ENCODE results near the gene GPC3. TPM values are rescaled to one million over a fixed set of nuclear protein-coding genes. Genes with fewer than 3 reads are reported as not detected.

GPC3 gene
- total and polyA plus RNA-seq, 2 donors (not counting 3 experiments of a cell fraction or from before 2014, with no cell fraction given): not detected

GRCh38 chrX:133981924-133982323 is 3.5 kb downstream of the GPC3 start:
- DNase-seq (ENCODE audit: low read depth, low spot score) (no peak), FAIRE-seq (no peak)
- H3K4me2 ChIP-seq (ENCODE audit: insufficient read depth, low read length): no peak overlapping the region
- CTCF ChIA-PET: no interaction called here
- dilution Hi-C loops (cut with MboI; ENCODE audit: extremely low pct_ligation_motif_present, low sequenced_read_pairs): no loop called here
- H3K4me1 ChIP-seq (ENCODE audit: control insufficient read depth, extremely low read depth, insufficient read depth, low read length): no peaks in the 10 kb centered on the region
- no peak overlapping the region for H2AFZ ChIP-seq (ENCODE audit: low read depth, low read length)
- H4K20me1 ChIP-seq (replicated peaks; ENCODE audit: control insufficient read depth, extremely low read depth, insufficient read depth, low read length): no peaks in the 10 kb centered on the region
- no peak overlapping the region for H3K9ac ChIP-seq (replicated peaks; ENCODE audit: extremely low read depth, insufficient read depth, low read length)
- no peaks in the 10 kb centered on the region for H3K9me1 ChIP-seq (replicated peaks; ENCODE audit: control insufficient read depth, extremely low read depth, insufficient read depth, low read length)
- intact Hi-C loops (cut with micrococcal nuclease): no loop called here
- no peaks in the 10 kb centered on the region for H3K36me3 ChIP-seq (ENCODE audit: control insufficient read depth in 2 of 2, extremely low read depth in 1 of 2, insufficient read depth in 2 of 2, low read length in 2 of 2)
- no peak overlapping the region for H3K27ac ChIP-seq (ENCODE audit: insufficient read depth, low read depth, low read length)
- H3K79me2 ChIP-seq (ENCODE audit: control insufficient read depth, insufficient read depth, low read length): no peaks in the 10 kb centered on the region
- POLR2A ChIA-PET: no interaction called here
- H3K4me3 ChIP-seq (replicated peaks in 1 of 3; ENCODE audit: insufficient read depth in 1 of 3, low read depth in 1 of 3, low read length in 3 of 3): no peak overlapping the region
- peaks cover 6 to 10% of the 10 kb centered on the region in 2 experiments for H3K27me3 ChIP-seq (ENCODE audit: control insufficient read depth in 2 of 2, insufficient read depth in 2 of 2, low read length in 2 of 2)
- TF ChIP-seq GATA2 (IDR thresholded peaks at IDR 0.05; ENCODE audit: insufficient read depth, insufficient read length, low read depth, low read length) (no peak), JUN (IDR thresholded peaks at IDR 0.05; ENCODE audit: borderline replicate concordance, insufficient read depth, insufficient read length, low read depth) (no peak)
- BruUV-seq (replicated peaks): no TSS peak
- no peaks in the 10 kb centered on the region for H3K9me3 ChIP-seq (replicated peaks; ENCODE audit: control insufficient read depth, insufficient read depth, low read length)

DNA sequence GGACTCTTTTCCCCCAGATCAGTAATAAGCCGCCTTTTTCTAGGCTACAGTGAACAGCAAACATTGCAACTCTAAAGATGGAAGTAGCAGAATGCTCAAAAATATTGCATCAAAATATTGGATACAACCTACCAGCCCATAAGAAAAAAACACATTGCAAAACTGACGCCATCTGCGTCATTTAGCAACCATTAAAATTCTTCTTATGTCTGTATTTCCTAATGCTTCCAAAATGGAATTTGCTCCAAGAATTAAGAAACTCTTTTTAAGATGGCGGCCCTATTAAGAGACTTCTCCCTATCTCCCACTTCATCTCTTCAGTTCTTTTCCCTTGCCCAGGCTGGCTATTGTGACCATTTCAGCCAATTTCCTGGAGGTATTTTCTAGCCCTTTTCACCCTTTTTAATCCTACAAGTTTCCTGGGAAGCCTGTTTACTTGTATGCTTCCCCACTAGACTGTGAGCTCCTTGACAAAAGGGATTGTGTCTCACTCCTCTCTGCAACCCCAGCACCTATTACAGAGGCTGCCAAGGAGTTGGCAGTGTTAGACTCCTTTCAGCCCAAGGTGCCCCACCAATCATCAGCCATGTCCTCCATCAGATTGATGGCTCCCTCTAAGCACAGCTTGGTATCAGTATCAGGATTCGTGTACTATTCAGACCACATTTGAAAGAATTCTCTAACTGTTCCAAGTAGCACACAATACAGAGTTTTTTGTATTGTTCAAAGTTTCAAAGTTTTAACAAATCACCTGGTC is 4.4 kb downstream of the GPC3 start:
- DNase-seq (ENCODE audit: low read depth, low spot score) (no peak), FAIRE-seq (no peak)
- intact Hi-C loops (cut with micrococcal nuclease) (no loop called here), dilution Hi-C loops (cut with MboI; ENCODE audit: extremely low pct_ligation_motif_present, low sequenced_read_pairs) (no loop called here)
- no peak for TF ChIP-seq MYC (IDR thresholded peaks at IDR 0.05; ENCODE audit: low read depth, low read length)
- H2AFZ ChIP-seq (ENCODE audit: low read depth, low read length): no peak overlapping the region
- no TSS peak for BruUV-seq (replicated peaks)
- H3K4me2 ChIP-seq (ENCODE audit: insufficient read depth, low read length): no peak overlapping the region
- no peaks in the 10 kb centered on the region for H3K9me1 ChIP-seq (replicated peaks; ENCODE audit: control insufficient read depth, extremely low read depth, insufficient read depth, low read length)
- CTCF ChIA-PET: no interaction called here
- no peaks in the 10 kb centered on the region for H3K36me3 ChIP-seq (ENCODE audit: control insufficient read depth in 2 of 2, extremely low read depth in 1 of 2, insufficient read depth in 2 of 2, low read length in 2 of 2)
- H3K9me3 ChIP-seq (replicated peaks; ENCODE audit: control insufficient read depth, insufficient read depth, low read length): no peaks in the 10 kb centered on the region
- H3K79me2 ChIP-seq (ENCODE audit: control insufficient read depth, insufficient read depth, low read length): no peaks in the 10 kb centered on the region
- POLR2A ChIA-PET: no interaction called here
- H3K4me1 ChIP-seq (ENCODE audit: control insufficient read depth, extremely low read depth, insufficient read depth, low read length): no peaks in the 10 kb centered on the region
- no peak overlapping the region for H3K9ac ChIP-seq (replicated peaks; ENCODE audit: extremely low read depth, insufficient read depth, low read length)
- H3K4me3 ChIP-seq (replicated peaks in 1 of 3; ENCODE audit: insufficient read depth in 1 of 3, low read depth in 1 of 3, low read length in 3 of 3): no peak overlapping the region
- no peak overlapping the region for H3K27ac ChIP-seq (ENCODE audit: insufficient read depth, low read depth, low read length)
- peaks cover 6 to 8% of the 10 kb centered on the region in 2 experiments for H3K27me3 ChIP-seq (ENCODE audit: control insufficient read depth in 2 of 2, insufficient read depth in 2 of 2, low read length in 2 of 2)
- no peaks in the 10 kb centered on the region for H4K20me1 ChIP-seq (replicated peaks; ENCODE audit: control insufficient read depth, extremely low read depth, insufficient read depth, low read length)
